Erythroblast (primary cell): ENCODE results near the gene MYH7B.

ENCODE experiments used
- GATA1 ChIP-seq: IDR thresholded peaks from 2 replicates; pipeline ENCODE4 v1.6.1; 2011; ENCODE audit warnings: low read depth, mild to moderate bottlenecking, control low read depth, low read length, moderate library complexity
- POLR2A ChIP-seq: IDR thresholded peaks from 2 replicates; pipeline ENCODE4 v1.6.1; 2011; ENCODE audit warnings: mild to moderate bottlenecking, low read length

GRCh38 chr20:34952671-34953070 is 3.0 kb upstream of the MYH7B start:
- no peak for TF ChIP-seq POLR2A
- no peak for TF ChIP-seq GATA1
